ENCODE data around the gene CAPN2. TPM values are rescaled to one million over a fixed set of nuclear protein-coding genes. Genes with fewer than 3 reads are reported as not detected.

CAPN2 gene
- total and polyA plus RNA-seq, 4 donors, result 76.2 to 152 (median 112) TPM

- WGBS (ENCODE audit: insufficient coverage), result no CpG with 5 or more reads among the region's 3 CpGs
- Histone ChIP-seq H3K4me1 (ENCODE audit: control insufficient read depth, insufficient read depth, low read length) (peaks cover 41% of the 10 kb centered on the region), H3K27ac (ENCODE audit: low read depth, low read length) (no peak overlapping the region), H3K27me3 (ENCODE audit: control insufficient read depth, insufficient read depth, low read length) (no peaks in the 10 kb centered on the region), H3K36me3 (ENCODE audit: control insufficient read depth, insufficient read depth, low read length) (no peaks in the 10 kb centered on the region), H3K4me3 (ENCODE audit: low read depth, low read length) (no peak overlapping the region), H3K9me3 (ENCODE audit: control insufficient read depth, insufficient read depth, low read length) (no peaks in the 10 kb centered on the region)
- DNase-seq (ENCODE audit: low read depth in 4 of 6, low spot score in 6 of 6), result no peak
Measured at GRCh38 chr1:223709598-223709997, 2.7 kb upstream of the CAPN2 start.

DNA sequence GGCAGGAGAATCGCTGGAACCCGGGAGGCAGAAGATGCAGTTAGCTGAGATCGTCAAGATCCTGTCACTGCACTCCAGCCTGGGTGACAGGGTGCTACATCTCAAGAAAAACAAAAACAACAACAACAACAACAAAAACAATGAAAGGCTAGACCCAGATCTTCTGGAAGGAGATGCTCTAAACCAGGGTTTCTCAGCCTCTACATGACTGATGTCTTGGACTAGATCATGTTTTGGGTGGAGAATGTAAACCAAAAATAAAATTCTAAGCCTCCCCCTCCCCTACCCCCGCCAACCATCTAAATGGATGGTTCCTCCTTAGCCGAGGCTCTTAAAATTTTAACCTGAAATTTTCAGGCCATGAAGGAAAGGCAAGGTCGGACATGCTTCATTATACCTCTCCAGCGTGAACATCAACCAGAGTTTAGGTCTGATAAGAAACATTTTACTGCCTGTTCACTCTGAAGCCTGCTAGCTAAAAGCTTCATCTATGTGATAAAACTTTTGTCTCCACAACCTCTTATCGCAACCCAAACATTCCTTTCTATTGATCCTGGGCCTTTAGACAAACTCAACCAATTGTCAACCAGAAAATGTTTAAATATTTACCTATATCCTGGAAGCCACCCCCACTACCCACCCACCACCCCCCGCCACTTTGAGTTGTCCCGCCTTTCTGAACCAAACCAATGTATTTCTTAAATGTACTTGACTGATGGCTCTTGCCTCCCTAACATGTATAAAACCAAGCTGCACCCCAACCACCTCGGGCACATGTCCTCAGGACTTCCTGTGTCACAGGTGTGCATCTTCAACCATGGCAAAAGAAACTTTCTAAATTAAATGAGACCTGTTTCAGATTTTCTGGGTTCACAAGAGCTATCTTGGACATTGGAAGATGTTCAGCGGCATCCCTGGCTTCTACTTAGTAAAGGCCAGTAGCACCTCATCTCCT, 1.9 kb upstream of the CAPN2 start:
- H3K9me3 ChIP-seq (ENCODE audit: control insufficient read depth, insufficient read depth, low read length), result no peaks in the 10 kb centered on the region
- no peaks in the 10 kb centered on the region for H3K27me3 ChIP-seq (ENCODE audit: control insufficient read depth, insufficient read depth, low read length)
- H3K4me3 ChIP-seq (ENCODE audit: low read depth, low read length), result no peak overlapping the region
- H3K36me3 ChIP-seq (ENCODE audit: control insufficient read depth, insufficient read depth, low read length), result no peaks in the 10 kb centered on the region
- DNase-seq (ENCODE audit: low read depth in 4 of 6, low spot score in 6 of 6), result no peak
- peaks cover 39% of the 10 kb centered on the region for H3K4me1 ChIP-seq (ENCODE audit: control insufficient read depth, insufficient read depth, low read length)
- WGBS (ENCODE audit: insufficient coverage), result 93% methylated on average over 10 of the region's 12 CpGs
- H3K27ac ChIP-seq (ENCODE audit: low read depth, low read length), result no peak overlapping the region

GRCh38 chr1:223711173-223711572, 1.2 kb upstream of the CAPN2 start:
- peaks cover 35% of the 10 kb centered on the region for H3K4me1 ChIP-seq (ENCODE audit: control insufficient read depth, insufficient read depth, low read length)
- H3K27me3 ChIP-seq (ENCODE audit: control insufficient read depth, insufficient read depth, low read length), result no peaks in the 10 kb centered on the region
- no peaks in the 10 kb centered on the region for H3K9me3 ChIP-seq (ENCODE audit: control insufficient read depth, insufficient read depth, low read length)
- no peak overlapping the region for H3K4me3 ChIP-seq (ENCODE audit: low read depth, low read length)
- H3K36me3 ChIP-seq (ENCODE audit: control insufficient read depth, insufficient read depth, low read length), result no peaks in the 10 kb centered on the region
- DNase-seq (ENCODE audit: low read depth in 4 of 6, low spot score in 6 of 6), result peak in 2 of 6 donors; percentile 52 to 71
- H3K27ac ChIP-seq (ENCODE audit: low read depth, low read length), result no peak overlapping the region
- no CpG with 5 or more reads among the region's 1 CpG for WGBS (ENCODE audit: insufficient coverage)

DNA sequence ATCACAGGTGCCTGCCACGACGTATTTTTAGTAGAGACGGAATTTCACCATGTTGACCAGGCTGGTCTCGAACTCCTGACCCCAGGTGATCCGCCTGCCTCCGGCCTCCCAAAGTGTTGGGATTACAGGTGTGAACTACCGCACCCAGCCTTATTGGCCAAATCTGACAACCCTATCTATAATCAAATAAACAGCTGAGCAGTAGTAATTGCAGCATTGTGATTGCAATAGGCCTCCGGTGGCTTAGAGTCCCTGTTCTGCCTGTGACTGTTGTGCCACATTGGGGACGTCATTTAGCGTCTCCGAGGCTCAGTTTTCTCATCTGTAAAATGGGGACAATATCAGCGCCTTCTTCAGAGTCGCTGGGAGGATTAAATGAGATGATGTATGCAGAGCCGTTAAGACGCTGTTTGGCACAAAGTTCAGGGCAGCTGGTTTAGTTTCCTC, 569 bp upstream of the CAPN2 start:
- Histone ChIP-seq H3K4me1 (ENCODE audit: control insufficient read depth, insufficient read depth, low read length) (peaks cover 29% of the 10 kb centered on the region), H3K27me3 (ENCODE audit: control insufficient read depth, insufficient read depth, low read length) (no peaks in the 10 kb centered on the region), H3K9me3 (ENCODE audit: control insufficient read depth, insufficient read depth, low read length) (no peaks in the 10 kb centered on the region), H3K36me3 (ENCODE audit: control insufficient read depth, insufficient read depth, low read length) (peaks cover 4% of the 10 kb centered on the region), H3K27ac (ENCODE audit: low read depth, low read length) (peak overlapping the region; percentile 82), H3K4me3 (ENCODE audit: low read depth, low read length) (peak overlapping the region; percentile 38)
- 81% methylated on average over 11 of the region's 15 CpGs for WGBS (ENCODE audit: insufficient coverage)
- no peak for DNase-seq (ENCODE audit: low read depth in 4 of 6, low spot score in 6 of 6)

DNA sequence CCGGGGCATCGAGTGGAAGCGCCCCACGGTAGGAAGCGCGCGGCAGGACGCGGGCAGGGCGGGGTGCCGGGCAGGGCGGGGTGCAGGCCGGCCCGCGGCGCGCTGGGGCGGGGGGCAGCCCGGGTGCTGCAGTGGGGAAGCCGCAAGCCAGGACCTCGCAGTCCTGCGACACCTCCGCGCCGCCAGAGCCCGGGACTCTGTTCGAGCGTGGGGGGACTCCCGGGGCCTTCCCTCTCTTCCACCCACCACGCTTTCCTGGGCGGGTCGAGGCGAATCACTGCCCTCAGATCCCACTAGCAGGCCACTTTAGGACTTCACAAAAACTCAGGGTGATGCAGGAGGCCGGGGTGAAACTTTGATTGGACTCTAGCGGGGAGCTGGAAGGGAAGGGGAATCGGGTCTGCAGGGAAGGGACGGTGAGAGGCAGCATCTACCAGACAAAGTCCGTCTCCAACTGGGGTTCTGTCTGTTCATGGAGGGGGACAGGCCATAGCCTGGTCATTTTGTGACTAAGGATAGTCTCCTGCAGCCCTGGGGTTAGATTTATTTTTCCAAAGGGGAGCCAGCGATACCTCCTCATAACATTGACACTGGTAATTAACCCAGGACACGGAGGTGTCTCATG, 623 bp downstream of the CAPN2 start:
- peak overlapping the region; percentile 88 for H3K27ac ChIP-seq (ENCODE audit: low read depth, low read length)
- peaks cover 21% of the 10 kb centered on the region for H3K4me1 ChIP-seq (ENCODE audit: control insufficient read depth, insufficient read depth, low read length)
- DNase-seq (ENCODE audit: low read depth in 4 of 6, low spot score in 6 of 6), result peak in 2 of 6 donors; percentile 48 to 65
- no peaks in the 10 kb centered on the region for H3K27me3 ChIP-seq (ENCODE audit: control insufficient read depth, insufficient read depth, low read length)
- H3K4me3 ChIP-seq (ENCODE audit: low read depth, low read length), result peak overlapping the region; percentile 71
- WGBS (ENCODE audit: insufficient coverage), result 1% methylated on average over 37 of the region's 40 CpGs
- H3K36me3 ChIP-seq (ENCODE audit: control insufficient read depth, insufficient read depth, low read length), result peaks cover 13% of the 10 kb centered on the region
- no peaks in the 10 kb centered on the region for H3K9me3 ChIP-seq (ENCODE audit: control insufficient read depth, insufficient read depth, low read length)

DNA sequence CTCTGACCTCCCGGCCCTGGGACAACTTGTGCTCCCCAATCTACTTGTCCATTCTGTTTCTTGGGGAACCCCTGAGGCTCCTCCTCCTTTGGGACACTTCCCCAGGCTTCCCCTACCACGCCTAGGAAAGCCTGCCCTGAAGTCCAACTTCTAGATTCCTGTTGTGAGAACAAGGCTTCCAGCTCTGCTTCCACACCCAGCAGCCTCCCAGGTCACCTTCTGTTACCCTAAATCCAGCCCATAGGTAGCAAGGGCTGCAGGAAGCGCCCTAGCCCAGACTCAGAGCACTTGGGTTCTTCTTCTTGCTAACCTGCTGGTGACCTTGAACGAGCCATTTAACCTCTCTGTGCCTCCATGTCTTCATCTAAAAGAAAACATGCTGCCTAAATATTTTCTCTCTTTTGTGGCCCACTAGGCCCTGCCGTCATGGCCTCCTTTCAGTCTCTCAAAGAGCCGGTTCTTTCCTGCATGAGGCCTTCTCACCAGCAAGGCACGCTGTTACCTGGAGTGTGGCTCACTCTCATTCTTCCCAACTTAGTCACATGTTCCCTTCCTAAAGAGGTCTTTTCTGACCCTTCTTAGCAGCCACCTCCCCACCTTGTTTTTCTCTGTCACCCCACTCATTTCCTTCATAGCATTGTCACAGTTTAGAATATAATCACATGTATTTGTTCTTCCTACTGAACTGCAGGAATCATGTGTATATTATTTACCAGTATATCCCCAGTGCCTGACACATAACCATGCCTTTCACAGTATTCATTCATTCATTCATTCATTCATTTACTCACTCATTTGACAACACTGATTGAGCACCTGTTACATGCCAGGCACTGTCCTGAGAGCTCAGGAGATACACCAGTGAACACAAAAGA, 1.4 kb downstream of the CAPN2 start:
- peak overlapping the region; percentile 71 for H3K4me3 ChIP-seq (ENCODE audit: low read depth, low read length)
- peak overlapping the region; percentile 78 for H3K27ac ChIP-seq (ENCODE audit: low read depth, low read length)
- DNase-seq (ENCODE audit: low read depth in 4 of 6, low spot score in 6 of 6), result no peak
- peaks cover 19% of the 10 kb centered on the region for H3K4me1 ChIP-seq (ENCODE audit: control insufficient read depth, insufficient read depth, low read length)
- H3K27me3 ChIP-seq (ENCODE audit: control insufficient read depth, insufficient read depth, low read length), result no peaks in the 10 kb centered on the region
- no peaks in the 10 kb centered on the region for H3K9me3 ChIP-seq (ENCODE audit: control insufficient read depth, insufficient read depth, low read length)
- WGBS (ENCODE audit: insufficient coverage), result 43% methylated on average over 7 of the region's 7 CpGs
- peaks cover 17% of the 10 kb centered on the region for H3K36me3 ChIP-seq (ENCODE audit: control insufficient read depth, insufficient read depth, low read length)

DNA sequence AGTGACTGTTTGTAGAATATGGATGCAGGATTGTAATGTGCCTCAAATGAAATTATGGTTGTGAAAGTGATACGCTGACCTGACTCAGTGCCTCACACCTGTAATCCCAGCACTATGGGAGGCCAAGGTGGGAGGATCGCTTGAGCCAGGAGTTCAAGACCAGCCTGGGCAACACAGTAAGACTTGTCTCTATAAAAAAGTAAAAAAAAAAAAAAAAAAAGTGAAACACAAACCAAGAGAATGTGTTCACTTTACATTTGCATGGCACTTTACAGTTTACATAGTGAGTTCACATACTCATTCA, 2.0 kb downstream of the CAPN2 start:
- H3K4me1 ChIP-seq (ENCODE audit: control insufficient read depth, insufficient read depth, low read length), result peaks cover 19% of the 10 kb centered on the region
- H3K27me3 ChIP-seq (ENCODE audit: control insufficient read depth, insufficient read depth, low read length), result no peaks in the 10 kb centered on the region
- no peaks in the 10 kb centered on the region for H3K9me3 ChIP-seq (ENCODE audit: control insufficient read depth, insufficient read depth, low read length)
- no peak for DNase-seq (ENCODE audit: low read depth in 4 of 6, low spot score in 6 of 6)
- H3K27ac ChIP-seq (ENCODE audit: low read depth, low read length), result no peak overlapping the region
- H3K36me3 ChIP-seq (ENCODE audit: control insufficient read depth, insufficient read depth, low read length), result peaks cover 23% of the 10 kb centered on the region
- peak overlapping the region; percentile 71 for H3K4me3 ChIP-seq (ENCODE audit: low read depth, low read length)
- WGBS (ENCODE audit: insufficient coverage), result no CpG with 5 or more reads among the region's 2 CpGs

DNA sequence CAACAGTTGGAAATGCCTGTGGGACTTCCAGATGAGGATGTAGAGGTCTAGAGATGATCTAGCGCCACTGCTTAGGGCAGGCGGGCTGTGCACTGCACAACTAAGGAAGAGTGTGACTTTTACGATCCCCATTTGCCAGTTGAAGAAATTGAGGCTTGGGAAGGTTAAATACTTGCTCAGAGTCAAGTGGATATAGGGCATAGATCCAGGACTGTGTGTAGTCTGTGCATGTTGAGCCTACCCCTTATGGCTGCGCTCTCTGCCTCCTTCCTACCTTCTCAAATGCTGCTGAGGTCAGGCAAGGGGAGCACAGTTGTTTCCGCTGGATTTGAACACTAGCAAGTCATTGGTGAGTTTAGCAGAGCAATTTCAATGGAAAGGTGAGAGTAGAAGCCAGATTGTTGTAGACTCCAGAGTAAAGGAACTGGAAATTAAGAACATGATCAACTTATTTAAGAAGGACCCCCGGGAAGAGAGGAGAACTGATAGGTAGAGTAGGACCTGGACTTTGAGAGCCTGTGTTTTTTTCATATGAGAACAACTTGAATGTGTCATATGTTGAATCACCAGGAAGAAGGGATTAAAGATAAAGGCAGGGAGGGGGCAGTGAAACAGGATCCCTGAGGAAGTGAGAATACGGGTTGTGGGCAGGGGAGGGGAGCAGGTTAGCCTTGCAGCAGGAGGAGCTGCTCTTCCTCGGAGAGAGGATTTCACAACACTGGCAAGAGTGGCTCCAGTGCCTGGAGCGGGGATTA, 2.7 kb downstream of the CAPN2 start:
- Histone ChIP-seq H3K4me1 (ENCODE audit: control insufficient read depth, insufficient read depth, low read length) (peaks cover 19% of the 10 kb centered on the region), H3K27me3 (ENCODE audit: control insufficient read depth, insufficient read depth, low read length) (no peaks in the 10 kb centered on the region), H3K36me3 (ENCODE audit: control insufficient read depth, insufficient read depth, low read length) (peaks cover 29% of the 10 kb centered on the region), H3K4me3 (ENCODE audit: low read depth, low read length) (no peak overlapping the region), H3K9me3 (ENCODE audit: control insufficient read depth, insufficient read depth, low read length) (no peaks in the 10 kb centered on the region), H3K27ac (ENCODE audit: low read depth, low read length) (no peak overlapping the region)
- WGBS (ENCODE audit: insufficient coverage), result 83% methylated on average over 8 of the region's 9 CpGs
- DNase-seq (ENCODE audit: low read depth in 4 of 6, low spot score in 6 of 6), result no peak

Data from spinal cord (tissue), 10 donors.